Measurements from ENCODE around the gene ARHGEF40.

- TF ChIP-seq CTCF (IDR thresholded peaks at IDR 0.05) (peak; percentile 99), CEBPB (IDR thresholded peaks at IDR 0.05) (no peak), USF2 (IDR thresholded peaks at IDR 0.05) (no peak), RNF2 (IDR thresholded peaks at IDR 0.05; ENCODE audit: borderline replicate concordance, low read depth) (no peak), JUNB (IDR thresholded peaks at IDR 0.05) (no peak)
These were observed 22.3 kb downstream of the ARHGEF40 start for GRCh38 chr14:21092273-21093011.

All from A549 (cell line).